Activated naive CD8-positive, alpha-beta T cell treated with anti-CD3 and anti-CD28 coated beads, Interleukin-2, amount 10 ng/mL, durations not matched to agents 7 days and 5 days (primary cell): ENCODE results near the gene COL6A1. TPM values are rescaled to one million over a fixed set of nuclear protein-coding genes. Genes with fewer than 3 reads are reported as not detected.
"Not testable (repeated sequence)": the region's sequence is repeated elsewhere in the genome, so short reads cannot be mapped to it uniquely, and the experiment has no call there.

Experiments
- ATAC-seq: fragments of 150-1000 bp; cut with Tn5 transposase; one replicate; pipeline ENCODE4 v1.10.0; 2021; ENCODE audit warnings: low read depth, moderate library complexity
- POLR2A ChIA-PET: fragments of 350-600 bp; sonication (Branson Sonifier 250); formaldehyde crosslinking; loops from one replicate; lab custom pipeline; 2021; ENCODE audit warnings: antibody characterized with exemption; lab: Charles Lee
- DNase-seq: peaks from one replicate; pipeline ENCODE4 v3.0.0; 2021
- H3K27ac Mint-ChIP-seq: one replicate; pipeline ENCODE4 v1.8.0; 2022; ENCODE audit warnings: mild to moderate bottlenecking, mixed read lengths
- H3K27me3 Mint-ChIP-seq: one replicate; pipeline ENCODE4 v1.8.0; 2022; ENCODE audit warnings: mild to moderate bottlenecking, moderate library complexity, mixed read lengths
- H3K36me3 Mint-ChIP-seq: one replicate; pipeline ENCODE4 v1.8.0; 2021; ENCODE audit warnings: mild to moderate bottlenecking, mixed read lengths
- H3K4me1 Mint-ChIP-seq: one replicate; pipeline ENCODE4 v1.8.0; 2021; ENCODE audit warnings: mixed read lengths
- H3K4me3 Mint-ChIP-seq: one replicate; pipeline ENCODE4 v1.8.0; 2022; ENCODE audit warnings: mild to moderate bottlenecking, moderate library complexity, mixed read lengths
- H3K9me3 Mint-ChIP-seq: one replicate; pipeline ENCODE4 v1.8.0; 2021; ENCODE audit warnings: mixed read lengths
- total RNA-seq, 2 experiments: library from RNA; stranded (reverse); gene quantifications; one replicate each; pipeline ENCODE4 v1.2.3, GENCODE V29; 2021

Gene COL6A1
- total RNA-seq, 2 experiments from 2014 or later = 3.5 to 3.8 TPM

- H3K9me3 Mint-ChIP-seq = no peaks in the 10 kb centered on the region
- no peak overlapping the region for H3K4me3 Mint-ChIP-seq
- ATAC-seq (no peak), DNase-seq (no peak)
- no peaks in the 10 kb centered on the region for H3K27me3 Mint-ChIP-seq
- no peaks in the 10 kb centered on the region for H3K36me3 Mint-ChIP-seq
- POLR2A ChIA-PET = no interaction called here
- H3K4me1 Mint-ChIP-seq = no peaks in the 10 kb centered on the region
- H3K27ac Mint-ChIP-seq = no peak overlapping the region
Measured at GRCh38 chr21:46038871-46039397, 57.4 kb downstream of the COL6A1 start.

GRCh38 chr21:46039891-46040660 lies 58.5 kb downstream of the COL6A1 start:
- H3K27ac Mint-ChIP-seq = no peak overlapping the region
- DNase-seq (no peak), ATAC-seq (no peak)
- peaks cover 5% of the 10 kb centered on the region for H3K27me3 Mint-ChIP-seq
- POLR2A ChIA-PET = no interaction called here
- no peaks in the 10 kb centered on the region for H3K4me1 Mint-ChIP-seq
- no peaks in the 10 kb centered on the region for H3K36me3 Mint-ChIP-seq
- no peak overlapping the region for H3K4me3 Mint-ChIP-seq
- H3K9me3 Mint-ChIP-seq = no peaks in the 10 kb centered on the region

- ATAC-seq (no peak), DNase-seq (no peak)
- no peaks in the 10 kb centered on the region for H3K36me3 Mint-ChIP-seq
- peaks cover 5% of the 10 kb centered on the region for H3K27me3 Mint-ChIP-seq
- no peaks in the 10 kb centered on the region for H3K4me1 Mint-ChIP-seq
- H3K4me3 Mint-ChIP-seq = no peak overlapping the region
- H3K9me3 Mint-ChIP-seq = no peaks in the 10 kb centered on the region
- POLR2A ChIA-PET = no interaction called here
- H3K27ac Mint-ChIP-seq = no peak overlapping the region
Measured at GRCh38 chr21:46040707-46041106, 59.1 kb downstream of the COL6A1 start.

- ATAC-seq = no peak
- Mint-ChIP-seq H3K27me3 (peaks cover 5% of the 10 kb centered on the region), H3K9me3 (no peaks in the 10 kb centered on the region), H3K4me3 (no peak overlapping the region), H3K4me1 (no peaks in the 10 kb centered on the region), H3K36me3 (no peaks in the 10 kb centered on the region), H3K27ac (no peak overlapping the region)
- DNase-seq = no peak
- POLR2A ChIA-PET = no interaction called here
Measured at GRCh38 chr21:46041183-46041582, 59.6 kb downstream of the COL6A1 start.

- no peak overlapping the region for H3K27ac Mint-ChIP-seq
- H3K4me1 Mint-ChIP-seq = no peaks in the 10 kb centered on the region
- POLR2A ChIA-PET = no interaction called here
- H3K27me3 Mint-ChIP-seq = peaks cover 5% of the 10 kb centered on the region
- no peak for DNase-seq
- H3K9me3 Mint-ChIP-seq = peaks cover 1% of the 10 kb centered on the region
- H3K4me3 Mint-ChIP-seq = no peak overlapping the region
- no peaks in the 10 kb centered on the region for H3K36me3 Mint-ChIP-seq
- no peak for ATAC-seq
Measured at GRCh38 chr21:46045154-46045553, 63.6 kb downstream of the COL6A1 start.

- Mint-ChIP-seq H3K4me3 (no peak overlapping the region), H3K27ac (no peak overlapping the region), H3K4me1 (no peaks in the 10 kb centered on the region), H3K9me3 (peaks cover 3% of the 10 kb centered on the region), H3K27me3 (peaks cover 5% of the 10 kb centered on the region), H3K36me3 (no peaks in the 10 kb centered on the region)
- POLR2A ChIA-PET = no interaction called here
- ATAC-seq = no peak
- no peak for DNase-seq
Measured at GRCh38 chr21:46046471-46046870, 64.9 kb downstream of the COL6A1 start.

GRCh38 chr21:46046906-46047305 lies 65.3 kb downstream of the COL6A1 start:
- H3K4me3 Mint-ChIP-seq, H3K27ac Mint-ChIP-seq, H3K27me3 Mint-ChIP-seq, DNase-seq, H3K9me3 Mint-ChIP-seq, ATAC-seq, POLR2A ChIA-PET, H3K4me1 Mint-ChIP-seq, H3K36me3 Mint-ChIP-seq: not testable (repeated sequence)

GRCh38 chr21:46048926-46049889 lies 67.6 kb downstream of the COL6A1 start:
- Mint-ChIP-seq H3K4me3 (no peak overlapping the region), H3K36me3 (no peaks in the 10 kb centered on the region), H3K4me1 (no peaks in the 10 kb centered on the region), H3K27me3 (peaks cover 3% of the 10 kb centered on the region), H3K9me3 (peaks cover 3% of the 10 kb centered on the region), H3K27ac (no peak overlapping the region)
- POLR2A ChIA-PET = no interaction called here
- ATAC-seq (no peak), DNase-seq (no peak)

GRCh38 chr21:46049890-46050667 lies 68.5 kb downstream of the COL6A1 start:
- H3K9me3 Mint-ChIP-seq = peaks cover 3% of the 10 kb centered on the region
- no peak overlapping the region for H3K27ac Mint-ChIP-seq
- ATAC-seq (no peak), DNase-seq (no peak)
- no peaks in the 10 kb centered on the region for H3K4me1 Mint-ChIP-seq
- POLR2A ChIA-PET = no interaction called here
- H3K36me3 Mint-ChIP-seq = no peaks in the 10 kb centered on the region
- H3K27me3 Mint-ChIP-seq = no peaks in the 10 kb centered on the region
- H3K4me3 Mint-ChIP-seq = no peak overlapping the region

GRCh38 chr21:46050668-46051378 lies 69.3 kb downstream of the COL6A1 start:
- Mint-ChIP-seq H3K9me3 (peaks cover 3% of the 10 kb centered on the region), H3K27me3 (no peaks in the 10 kb centered on the region)

GRCh38 chr21:46051379-46051770 lies 69.8 kb downstream of the COL6A1 start:
- no peak overlapping the region for H3K27ac Mint-ChIP-seq
- H3K36me3 Mint-ChIP-seq = no peaks in the 10 kb centered on the region
- peaks cover 3% of the 10 kb centered on the region for H3K9me3 Mint-ChIP-seq
- H3K27me3 Mint-ChIP-seq = no peaks in the 10 kb centered on the region
- H3K4me3 Mint-ChIP-seq = no peak overlapping the region
- DNase-seq (no peak), ATAC-seq (no peak)
- POLR2A ChIA-PET = no interaction called here
- H3K4me1 Mint-ChIP-seq = no peaks in the 10 kb centered on the region

More at GRCh38 chr21:46050668-46051378, 69.3 kb downstream of the COL6A1 start:
- Mint-ChIP-seq H3K27ac (no peak overlapping the region), H3K4me3 (no peak overlapping the region), H3K36me3 (no peaks in the 10 kb centered on the region), H3K4me1 (no peaks in the 10 kb centered on the region)
- ATAC-seq (no peak), DNase-seq (no peak)
- POLR2A ChIA-PET = no interaction called here

- no peak for DNase-seq
- POLR2A ChIA-PET = no interaction called here
- H3K36me3 Mint-ChIP-seq = no peaks in the 10 kb centered on the region
- H3K4me1 Mint-ChIP-seq = no peaks in the 10 kb centered on the region
- no peak for ATAC-seq
- peaks cover 3% of the 10 kb centered on the region for H3K9me3 Mint-ChIP-seq
- no peak overlapping the region for H3K27ac Mint-ChIP-seq
- no peak overlapping the region for H3K4me3 Mint-ChIP-seq
- H3K27me3 Mint-ChIP-seq = peaks cover under 1% of the 10 kb centered on the region
Measured at GRCh38 chr21:46051821-46052675, 70.5 kb downstream of the COL6A1 start.
